GM21423 (cell line): ENCODE data around the gene KRTAP25-1.

Experiments used
- ATAC-seq: cut with Tn5 transposase; IDR thresholded peaks from one replicate; pipeline ENCODE4 v1.9.1; 2021; ENCODE audit warnings: mild to moderate bottlenecking, moderate library complexity; ENCODE audit not compliant: unreplicated experiment

KRTAP25-1 gene

GRCh38 chr21:30289215-30289614, at the start of gene KRTAP25-1:
Gene KRTAP25-1, minus strand, starts transcription at chr21:30289514. Its CDS starts 24 bp downstream, at chr21:30289490.
- no peak for ATAC-seq

DNA sequence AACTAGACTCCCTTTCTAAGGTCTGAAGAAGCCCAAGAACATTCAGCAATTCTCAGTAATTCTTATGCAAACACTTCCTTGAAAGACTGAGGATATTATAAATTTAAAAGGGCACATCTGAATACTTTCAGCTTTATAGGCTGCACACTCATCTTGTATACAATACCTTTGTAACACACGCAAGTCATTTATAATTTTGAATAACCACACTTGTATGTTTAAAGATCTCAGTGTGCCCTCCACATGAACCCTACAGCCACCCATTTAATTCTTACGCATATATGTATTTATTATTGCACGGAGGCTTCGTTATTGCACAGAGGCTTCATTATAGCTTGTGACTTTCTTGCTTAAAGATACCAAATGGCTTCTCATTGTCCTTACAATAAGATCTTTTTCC, 49.4 kb upstream of the KRTAP25-1 start:
- ATAC-seq: no peak

DNA sequence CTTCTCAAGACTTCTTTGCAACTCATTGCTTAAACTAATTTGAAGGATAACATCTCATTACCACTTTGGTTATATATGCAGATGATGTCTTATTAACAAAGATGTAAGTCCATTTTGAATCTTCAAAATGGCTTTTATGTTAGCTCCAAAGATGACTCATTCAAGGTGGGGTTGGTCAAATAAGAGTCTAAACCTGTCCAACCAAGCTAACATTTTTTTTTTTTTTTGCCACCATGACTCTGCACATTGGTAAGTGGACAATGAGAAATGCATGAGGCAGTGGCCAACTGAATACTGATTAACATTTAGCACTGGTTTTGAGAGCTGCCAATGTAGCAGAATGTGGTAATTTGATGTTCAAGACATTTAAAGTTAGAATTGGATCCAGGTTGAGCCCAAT, 48.5 kb upstream of the KRTAP25-1 start:
- ATAC-seq: no peak

DNA sequence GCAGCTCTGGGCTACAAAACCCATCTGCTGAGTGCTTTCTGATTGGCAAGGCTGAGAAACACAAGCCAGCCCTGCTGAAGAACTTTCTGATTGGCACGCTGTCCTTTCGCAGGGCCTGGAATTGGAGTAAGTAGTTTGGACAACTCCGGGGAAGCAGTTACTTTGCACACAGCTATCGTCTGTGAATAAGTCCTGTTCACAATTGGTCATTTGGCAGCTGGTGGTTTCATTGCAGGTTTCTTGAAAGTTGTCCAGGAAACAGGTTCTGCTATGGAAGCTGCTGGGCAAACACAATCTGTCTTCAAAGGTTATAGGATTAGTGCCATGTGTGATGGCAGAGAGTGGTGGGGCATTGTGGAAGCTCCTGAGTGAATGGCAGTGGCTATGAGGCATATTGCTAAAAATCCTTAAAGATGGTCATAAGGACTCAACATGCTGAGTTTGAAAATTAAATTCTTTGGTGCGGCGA, 48.0 kb upstream of the KRTAP25-1 start, which contains the start of gene KRTAP27-1:
TSS of gene KRTAP27-1 (minus strand) at position 419 of the 469 bp plus-strand sequence. CDS start at position 393, 26 bp downstream.
- ATAC-seq: no peak

- no peak for ATAC-seq
These were observed 47.3 kb upstream of the KRTAP25-1 start for GRCh38 chr21:30336596-30336995.

GRCh38 chr21:30333736-30334135, 44.4 kb upstream of the KRTAP25-1 start:
- ATAC-seq: no peak

- no peak for ATAC-seq
These were observed 43.4 kb upstream of the KRTAP25-1 start for GRCh38 chr21:30332681-30333080.

DNA sequence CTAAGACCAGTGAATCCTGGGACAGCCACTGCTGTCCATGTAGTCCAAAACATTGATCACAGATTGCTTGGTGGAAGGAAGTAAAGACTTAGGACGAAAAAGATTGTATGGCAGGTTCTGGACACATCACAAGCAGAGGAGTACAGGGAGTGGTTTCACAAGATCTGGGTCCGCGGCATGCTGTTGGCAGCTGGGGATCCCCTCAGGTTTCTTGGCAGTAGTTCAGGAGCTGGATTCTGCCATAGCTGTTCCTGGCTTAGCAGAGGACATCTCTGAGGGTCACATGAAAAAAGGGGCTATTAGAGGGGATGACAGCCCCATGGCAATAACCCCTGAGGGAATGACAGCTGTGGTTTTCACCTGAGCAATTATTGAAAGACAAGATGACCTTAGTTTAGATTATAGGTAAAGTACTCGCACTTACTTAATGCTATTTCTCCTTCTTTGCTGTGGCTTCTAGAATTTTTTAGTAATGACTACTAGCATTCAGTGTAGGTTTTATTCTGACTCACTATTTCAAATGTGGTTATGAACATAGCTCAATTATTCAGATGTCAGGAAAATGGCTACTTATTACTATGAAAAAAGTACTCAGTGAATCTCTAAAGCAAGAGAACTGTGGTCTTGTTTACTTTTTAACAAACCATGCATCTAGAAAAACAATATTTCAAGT, 40.0 kb upstream of the KRTAP25-1 start:
- ATAC-seq: no peak

- no peak for ATAC-seq
These were observed 37.1 kb upstream of the KRTAP25-1 start for GRCh38 chr21:30326390-30326789.

- no peak for ATAC-seq
These were observed 30.9 kb upstream of the KRTAP25-1 start, which contains the start of gene KRTAP26-1 for GRCh38 chr21:30320215-30320614. Gene KRTAP26-1, minus strand, starts transcription at chr21:30320315. Its CDS starts 280 bp downstream, at chr21:30320035.

DNA sequence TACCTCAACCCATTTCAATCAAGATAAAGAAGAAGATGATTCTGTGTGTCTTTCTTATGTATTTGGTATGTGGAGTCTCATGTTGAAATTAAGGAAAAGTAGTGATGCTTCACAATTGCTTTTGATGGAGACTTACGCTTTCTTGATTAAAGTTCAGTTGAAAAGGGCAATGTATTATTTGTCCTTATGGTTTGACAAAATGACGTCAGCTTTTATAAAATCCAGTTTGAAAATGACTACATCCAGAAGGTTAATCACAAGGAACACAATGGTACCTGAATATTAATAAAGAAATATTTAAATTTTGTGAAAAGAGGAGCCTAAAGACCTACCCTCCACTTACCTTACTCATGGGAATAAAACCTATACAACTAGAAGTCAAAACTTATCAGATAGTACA, 26.4 kb upstream of the KRTAP25-1 start:
- ATAC-seq: no peak

DNA sequence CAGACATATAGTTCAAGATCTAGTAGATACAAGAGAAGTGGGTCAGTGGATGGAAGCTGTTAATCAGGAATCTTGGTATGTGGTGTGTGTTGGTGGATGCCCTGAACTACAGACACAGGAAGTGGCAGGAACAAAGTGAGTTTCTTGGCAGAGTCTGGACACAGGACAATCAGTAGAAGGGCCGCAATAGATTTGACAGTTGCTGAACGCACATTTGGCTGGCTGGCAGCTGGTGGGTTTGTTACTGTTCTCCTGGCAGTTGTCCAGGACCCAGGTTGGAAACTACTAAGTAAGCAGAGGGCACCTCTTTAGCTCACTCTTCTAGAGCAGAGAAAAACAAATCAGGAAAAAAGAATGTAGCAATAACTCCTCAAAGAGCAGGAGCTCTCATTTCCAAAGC, 17.6 kb upstream of the KRTAP25-1 start:
- no peak for ATAC-seq

DNA sequence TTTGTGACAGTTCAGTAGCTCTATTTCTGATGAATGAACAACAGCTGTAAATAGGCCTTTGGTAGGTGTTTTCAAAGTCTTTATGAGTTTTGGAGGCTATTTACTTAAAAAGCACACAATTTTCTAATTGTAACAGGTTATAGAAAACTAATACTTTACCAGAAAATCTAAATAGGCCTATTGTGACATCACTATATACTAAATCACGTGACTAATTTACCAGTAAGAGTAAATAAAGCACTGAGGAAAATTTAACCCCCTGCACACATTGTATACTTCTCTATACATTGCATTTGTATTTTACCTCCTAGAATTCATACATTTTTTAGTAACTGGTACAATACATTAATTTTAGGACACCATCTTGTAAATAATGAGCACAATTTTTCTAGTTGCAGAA, 15.8 kb upstream of the KRTAP25-1 start:
- no peak for ATAC-seq

- ATAC-seq: no peak
These were observed 6.5 kb downstream of the KRTAP25-1 start, which contains the start of gene KRTAP24-1 for GRCh38 chr21:30282850-30283249. Gene KRTAP24-1, minus strand, starts transcription at chr21:30282950. Its CDS starts 18 bp downstream, at chr21:30282932.

- no peak for ATAC-seq
These were observed 17.7 kb downstream of the KRTAP25-1 start for GRCh38 chr21:30271611-30272010.

GRCh38 chr21:30271156-30271555, 18.2 kb downstream of the KRTAP25-1 start:
- no peak for ATAC-seq

- no peak for ATAC-seq
These were observed 19.3 kb downstream of the KRTAP25-1 start for GRCh38 chr21:30269803-30270530.

- ATAC-seq: no peak
These were observed 20.6 kb downstream of the KRTAP25-1 start for GRCh38 chr21:30268608-30269197.

DNA sequence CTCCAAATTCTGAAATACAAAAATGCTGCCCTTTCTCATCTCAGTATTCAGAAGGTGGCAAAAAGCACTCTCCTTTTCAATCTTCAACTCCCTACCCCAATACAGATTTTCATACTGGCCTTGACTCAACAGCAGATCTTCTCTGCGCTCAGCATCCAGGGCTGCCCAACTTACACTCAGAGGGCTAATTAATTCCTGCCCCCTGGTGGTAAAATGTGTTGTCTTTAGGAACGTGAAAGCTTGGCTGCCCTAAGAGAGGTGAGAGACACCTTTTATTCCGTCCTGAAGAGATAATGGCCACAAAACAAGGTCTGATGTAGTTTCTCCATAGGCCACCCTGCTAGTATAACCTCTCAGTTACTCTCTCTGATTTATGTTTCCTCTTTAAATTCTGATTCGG, 31.5 kb downstream of the KRTAP25-1 start:
- no peak for ATAC-seq

- ATAC-seq: no peak
These were observed 33.2 kb downstream of the KRTAP25-1 start for GRCh38 chr21:30256100-30256499.

GRCh38 chr21:30255679-30256078, 33.6 kb downstream of the KRTAP25-1 start:
- no peak for ATAC-seq

GRCh38 chr21:30251781-30252180, 37.5 kb downstream of the KRTAP25-1 start:
- ATAC-seq: no peak
